ENCODE results near the gene TLE3.

Gene TLE3

DNA sequence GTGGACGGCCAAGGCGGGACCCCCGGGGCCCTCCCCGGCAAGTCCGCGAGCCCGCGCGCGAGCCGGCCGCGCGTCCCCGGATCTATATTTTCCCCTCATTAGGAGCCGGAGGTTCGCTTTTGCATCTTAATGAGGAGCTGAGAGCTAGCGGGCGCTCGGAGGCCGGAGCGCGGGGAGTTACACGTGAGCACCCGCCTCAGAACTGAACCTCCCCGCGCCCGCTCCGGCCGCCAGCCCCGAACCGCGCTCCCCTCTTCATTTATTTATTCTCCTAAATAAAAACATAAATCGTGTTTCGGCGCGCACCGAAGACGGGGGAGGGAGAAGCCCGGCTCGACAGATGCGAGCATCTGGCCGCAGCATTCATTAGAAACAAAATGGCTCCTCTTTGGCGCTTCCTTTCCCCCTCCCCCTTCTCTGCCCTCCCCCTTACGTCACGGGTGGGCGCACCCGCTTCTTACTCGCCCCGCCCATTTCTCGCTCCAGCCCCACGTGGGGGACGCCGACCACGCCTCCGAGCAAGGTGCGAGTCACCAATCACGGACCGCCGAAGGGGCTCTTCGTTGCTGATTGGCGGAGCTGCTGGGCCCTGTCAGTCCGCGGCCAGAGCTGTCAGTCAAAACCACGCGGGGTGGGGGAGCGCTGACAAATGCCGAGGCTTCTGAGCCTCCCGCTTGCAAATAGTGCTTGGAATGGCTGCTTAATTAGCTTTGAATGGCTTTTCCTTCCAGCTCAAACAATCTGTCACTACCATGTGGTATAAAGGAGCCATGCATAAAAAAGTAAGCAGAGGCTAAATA is 1.6 kb upstream of the TLE3 start:
- peak; percentile 90 for TF ChIP-seq POLR2A (IDR thresholded peaks at IDR 0.05; ENCODE audit: low read length)
- TF ChIP-seq GATA1 (IDR thresholded peaks at IDR 0.05; ENCODE audit: low read depth, low read length) = no peak
- DNase-seq = peak; percentile 99 to 100

DNA sequence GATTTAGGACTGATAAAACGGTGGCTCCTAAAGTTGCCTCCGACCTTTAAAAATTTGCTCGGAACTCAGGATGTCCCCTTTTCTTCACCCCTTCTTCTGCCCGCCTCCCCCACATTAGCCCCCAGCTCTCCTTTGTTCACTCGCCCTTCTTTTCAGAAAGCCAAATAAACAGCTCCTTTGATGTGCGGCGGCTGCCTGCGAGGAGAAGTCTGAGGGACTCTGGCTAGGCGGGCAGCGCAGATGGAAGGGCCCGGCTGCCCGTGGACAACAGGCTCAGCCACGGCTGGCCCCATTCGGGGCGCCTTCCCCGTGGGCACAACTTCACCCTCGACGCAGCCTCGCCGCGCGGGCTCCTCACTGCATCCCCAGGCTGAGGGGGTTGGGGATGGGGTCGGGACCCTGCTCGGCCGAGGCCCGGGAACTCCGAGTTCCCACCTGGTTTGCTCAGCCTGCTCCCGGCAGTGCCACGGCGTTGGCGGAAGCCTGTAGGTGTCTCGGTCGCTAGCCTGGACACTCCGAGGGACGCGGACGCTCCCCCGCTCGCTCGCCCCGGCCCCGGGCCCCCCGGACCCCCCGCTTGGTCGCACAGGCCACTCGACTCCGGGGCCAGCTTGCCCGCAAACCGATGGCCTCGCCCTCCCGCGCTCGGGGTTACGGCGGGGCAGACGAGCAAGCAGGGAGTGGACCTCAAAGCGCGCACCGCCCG is 897 bp upstream of the TLE3 start:
- TF ChIP-seq POLR2A (IDR thresholded peaks at IDR 0.05; ENCODE audit: low read length) (no peak), GATA1 (IDR thresholded peaks at IDR 0.05; ENCODE audit: low read depth, low read length) (no peak)
- peak; percentile 62 to 74 for DNase-seq

DNA sequence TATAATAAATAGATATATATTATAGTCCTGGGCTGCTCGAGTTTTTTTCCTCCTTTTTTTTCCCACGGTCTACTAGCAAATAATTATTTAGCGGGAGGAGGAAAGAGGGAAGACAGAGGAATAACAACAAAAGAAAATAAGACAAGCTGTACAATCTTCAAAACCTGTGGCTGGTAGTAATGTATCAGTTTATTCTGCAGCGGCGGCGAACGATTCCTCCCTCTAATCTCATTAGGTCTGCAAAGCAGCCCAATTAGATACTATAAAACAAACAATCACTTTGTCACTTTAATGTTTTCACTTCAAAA is 390 bp upstream of the TLE3 start:
- DNase-seq = peak in 1 of 2 experiments; percentile 61
- TF ChIP-seq GATA1 (IDR thresholded peaks at IDR 0.05; ENCODE audit: low read depth, low read length) (no peak), POLR2A (IDR thresholded peaks at IDR 0.05; ENCODE audit: low read length) (no peak)

DNA sequence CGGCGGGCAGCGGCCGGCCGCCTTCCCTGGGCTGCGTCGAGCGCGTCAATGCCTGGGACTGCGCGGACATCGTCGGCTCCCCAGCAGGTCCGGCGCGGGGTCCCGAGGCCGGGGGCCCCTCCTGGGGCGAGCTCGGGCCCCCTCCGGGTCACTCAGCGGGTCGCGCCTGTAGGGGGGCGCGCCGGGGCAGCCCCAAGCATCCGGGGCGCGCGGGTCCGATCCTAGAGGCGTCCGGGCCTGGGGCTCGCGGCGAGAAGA is 725 bp downstream of the TLE3 start:
- no peak for TF ChIP-seq POLR2A (IDR thresholded peaks at IDR 0.05; ENCODE audit: low read length)
- DNase-seq = no peak

DNA sequence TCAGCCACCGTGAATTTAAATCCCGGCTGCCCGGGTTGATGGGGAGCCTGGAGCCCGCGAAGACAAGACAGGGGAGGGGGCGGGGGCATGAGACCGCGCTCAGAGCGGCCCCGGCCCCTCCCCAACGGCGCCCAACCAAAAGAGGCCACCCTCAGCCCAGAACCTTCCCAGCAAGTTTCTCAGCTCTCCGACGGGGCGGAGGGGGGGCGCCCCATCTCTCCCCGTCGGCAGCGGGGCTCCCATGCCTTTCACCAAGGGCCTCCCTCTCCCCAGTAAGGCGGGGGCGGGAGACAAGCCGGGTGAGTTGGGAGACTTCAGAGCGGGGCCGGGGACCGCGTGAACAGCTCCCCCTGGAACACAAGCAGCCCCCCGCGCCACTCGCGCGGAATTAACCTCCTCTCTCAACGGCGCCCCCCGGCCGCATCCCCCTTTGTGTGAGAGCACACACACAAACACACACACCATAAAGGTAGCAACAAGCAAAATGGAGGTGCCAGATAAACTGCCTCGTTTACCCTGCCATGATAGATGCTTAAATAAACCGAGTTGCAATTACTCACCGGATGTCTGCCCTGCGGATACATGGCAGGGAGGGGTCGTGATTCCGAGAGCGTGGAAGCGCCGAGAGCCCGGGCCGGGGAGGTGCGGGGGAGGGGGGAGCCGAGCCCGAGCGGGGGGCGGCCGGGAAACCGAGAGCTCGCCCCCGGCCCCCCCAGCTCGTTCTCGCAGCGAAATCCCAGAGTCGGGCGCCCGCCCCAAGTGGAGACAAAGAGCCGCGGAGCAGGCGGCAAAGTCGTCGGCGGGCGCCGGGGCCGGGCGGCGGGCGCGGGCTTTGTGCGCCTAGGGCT is 1.3 kb downstream of the TLE3 start:
- TF ChIP-seq POLR2A (IDR thresholded peaks at IDR 0.05; ENCODE audit: low read length) (no peak), GATA1 (IDR thresholded peaks at IDR 0.05; ENCODE audit: low read depth, low read length) (no peak)

DNA sequence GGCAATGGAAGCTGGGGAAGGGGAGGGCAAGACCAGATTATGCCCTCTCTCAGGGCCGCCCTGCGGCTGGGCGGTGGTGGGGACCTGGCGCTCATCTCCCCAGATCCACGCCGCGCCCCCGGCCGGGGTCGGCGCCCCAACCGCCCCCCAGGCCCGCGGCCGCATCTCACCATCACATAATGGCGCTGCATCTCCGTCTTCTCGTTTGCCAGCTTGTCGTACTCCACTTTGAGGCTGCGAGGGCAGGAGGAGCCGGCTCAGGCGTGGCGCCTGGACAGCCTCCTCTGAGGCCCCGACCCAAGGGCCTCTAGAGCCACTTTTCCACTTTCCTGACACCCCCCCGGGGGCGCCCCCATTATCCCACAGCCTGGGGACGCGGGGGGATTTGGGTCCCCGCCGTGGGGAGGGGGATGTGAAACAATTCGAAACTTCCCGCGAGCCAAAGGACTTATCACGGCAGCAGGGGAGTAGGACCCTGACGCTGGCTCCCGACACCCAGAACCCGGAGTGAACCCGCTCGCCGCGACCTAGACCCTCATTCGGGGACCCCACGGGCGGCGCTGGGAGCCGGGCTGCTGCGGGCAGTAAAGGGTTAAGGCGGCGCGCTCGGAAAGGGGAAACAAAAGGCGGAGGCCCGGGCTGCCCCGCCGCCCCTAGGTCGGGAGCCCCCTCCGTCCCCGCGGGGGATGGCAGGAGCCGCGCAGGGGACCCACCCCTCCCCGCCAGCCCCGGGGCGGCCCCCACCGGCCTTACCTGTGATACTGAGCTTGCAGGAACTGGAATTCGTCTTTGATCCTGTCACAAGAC is 2.1 kb downstream of the TLE3 start:
- TF ChIP-seq GATA1 (IDR thresholded peaks at IDR 0.05; ENCODE audit: low read depth, low read length) (no peak), POLR2A (IDR thresholded peaks at IDR 0.05; ENCODE audit: low read length) (no peak)
- peak; percentile 67 to 76 for DNase-seq

More for the DNA sequence above, 1.3 kb downstream of the TLE3 start:
- DNase-seq = peak; percentile 68 to 76

DNA sequence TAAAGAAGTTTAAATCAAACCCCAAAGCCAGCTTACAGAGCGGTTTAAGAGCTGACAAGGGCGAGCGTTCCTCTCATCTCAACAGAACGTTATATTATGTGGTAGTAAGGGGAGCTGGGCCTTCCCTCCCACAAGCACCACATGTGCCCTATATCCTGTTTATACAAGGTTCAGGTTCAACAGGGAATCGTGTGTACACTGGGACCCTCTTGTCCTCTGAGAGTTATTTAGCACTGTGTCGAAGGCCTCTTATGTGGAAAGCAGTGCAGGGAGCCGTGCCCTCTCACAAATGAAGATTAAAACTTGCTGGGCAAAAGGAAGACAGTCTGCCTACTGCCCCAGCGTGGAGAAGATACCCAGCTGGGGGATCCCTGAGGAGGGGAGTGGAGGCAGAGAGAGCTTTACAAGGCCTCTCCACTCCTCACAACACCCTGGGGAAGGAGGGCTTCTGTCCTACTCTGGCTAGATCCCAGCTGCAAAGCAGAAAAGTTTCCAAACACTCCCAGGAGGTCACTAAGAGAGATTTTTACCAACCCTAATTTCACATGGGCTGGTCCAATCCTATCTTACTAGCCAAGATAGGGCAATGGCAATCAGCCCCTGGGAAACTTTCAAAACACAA is 2.9 kb downstream of the TLE3 start:
- peak in 1 of 2 experiments; percentile 44 for DNase-seq
- no peak for TF ChIP-seq POLR2A (IDR thresholded peaks at IDR 0.05; ENCODE audit: low read length)
- no peak for TF ChIP-seq GATA1 (IDR thresholded peaks at IDR 0.05; ENCODE audit: low read depth, low read length)

DNA sequence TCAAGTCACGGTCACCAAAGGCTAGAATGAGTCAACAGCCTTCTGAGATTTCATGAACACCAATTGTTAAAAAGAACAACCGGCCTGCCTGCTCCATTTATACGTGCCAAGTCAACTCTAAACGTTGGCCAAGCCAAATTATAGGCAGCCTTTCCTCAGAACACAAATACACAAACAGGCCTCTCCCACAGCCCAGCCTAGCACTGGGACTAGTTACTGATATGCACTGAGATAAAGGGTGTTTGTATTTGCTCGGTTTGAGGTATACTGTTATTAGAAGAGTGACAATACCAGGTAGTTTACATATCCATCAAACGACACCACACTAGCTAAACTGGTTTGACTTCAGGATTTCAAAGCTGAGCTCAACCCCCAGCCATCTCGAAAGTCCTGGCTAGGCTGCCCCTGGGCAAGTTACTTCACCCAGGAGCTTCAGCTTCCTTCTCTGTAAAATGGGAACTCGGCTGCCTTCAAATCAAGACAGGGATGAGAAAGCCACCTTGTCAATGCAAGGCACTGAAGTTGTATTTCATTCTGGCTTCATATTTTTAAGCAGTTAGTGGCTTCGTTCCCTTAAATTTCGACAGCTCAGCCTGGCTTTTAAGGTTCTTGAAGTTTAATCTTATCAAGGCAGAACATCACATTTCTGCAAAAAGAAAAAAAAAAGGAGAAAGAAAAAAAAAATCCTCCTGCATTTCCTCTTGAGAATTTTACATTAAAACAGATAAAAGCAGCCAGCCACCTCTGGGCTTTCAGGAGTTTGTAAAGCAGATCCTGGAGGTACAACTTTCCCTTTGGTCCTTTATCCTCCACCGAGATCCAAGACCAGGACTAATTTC is 4.0 kb downstream of the TLE3 start:
- TF ChIP-seq GATA1 (IDR thresholded peaks at IDR 0.05; ENCODE audit: low read depth, low read length) (no peak), POLR2A (IDR thresholded peaks at IDR 0.05; ENCODE audit: low read length) (no peak)
- peak; percentile 51 to 53 for DNase-seq

DNA sequence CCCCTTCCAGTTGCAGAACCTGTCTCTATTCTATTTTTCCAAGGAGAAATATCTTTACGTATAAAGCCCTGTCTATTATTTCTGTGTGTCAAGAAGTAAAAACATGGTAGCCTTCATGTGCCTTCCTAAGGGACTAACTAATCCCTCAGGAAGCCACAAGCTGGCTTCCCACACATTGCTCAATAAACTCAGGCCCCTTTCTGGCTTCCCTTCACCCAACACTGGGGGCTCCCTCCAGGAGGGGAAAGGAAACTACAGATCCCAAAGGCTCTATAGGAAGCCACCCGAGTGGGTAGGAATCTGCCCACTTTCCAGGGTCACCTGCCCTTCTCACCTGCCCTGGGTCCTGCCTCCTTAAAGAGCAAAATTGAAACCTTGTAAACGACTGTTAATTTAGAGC is 4.6 kb downstream of the TLE3 start:
- DNase-seq = no peak

DNA sequence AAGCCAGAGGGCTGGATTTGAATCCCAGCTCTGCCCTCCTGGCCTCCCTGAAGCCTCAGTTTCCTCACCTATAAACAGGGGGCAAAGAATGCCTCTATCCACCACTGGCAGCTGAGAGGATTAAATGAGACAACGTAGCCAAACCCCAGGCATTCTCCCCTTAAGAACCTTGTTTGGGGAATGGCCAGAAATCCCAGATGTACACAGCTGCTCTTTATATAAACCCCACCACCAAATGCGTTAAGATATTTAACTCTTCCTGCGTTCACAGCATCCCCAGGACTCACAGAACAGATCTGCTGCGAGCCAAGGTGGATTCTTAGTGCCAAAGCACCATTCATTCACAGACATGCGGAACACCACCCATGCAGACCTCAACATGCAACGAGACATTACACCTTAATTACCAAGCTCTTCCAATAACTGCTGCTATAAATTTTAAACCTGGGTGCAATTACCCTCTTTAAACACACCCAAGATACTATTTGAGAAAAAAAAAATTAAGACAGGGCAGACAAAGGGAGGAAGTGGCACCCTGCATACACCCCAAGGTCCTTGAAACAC is 5.2 kb downstream of the TLE3 start:
- TF ChIP-seq POLR2A (IDR thresholded peaks at IDR 0.05; ENCODE audit: low read length) (no peak), GATA1 (IDR thresholded peaks at IDR 0.05; ENCODE audit: low read depth, low read length) (no peak)
- DNase-seq = no peak

More for the DNA sequence above, 4.6 kb downstream of the TLE3 start:
- no peak for TF ChIP-seq GATA1 (IDR thresholded peaks at IDR 0.05; ENCODE audit: low read depth, low read length)
- no peak for TF ChIP-seq POLR2A (IDR thresholded peaks at IDR 0.05; ENCODE audit: low read length)

DNA sequence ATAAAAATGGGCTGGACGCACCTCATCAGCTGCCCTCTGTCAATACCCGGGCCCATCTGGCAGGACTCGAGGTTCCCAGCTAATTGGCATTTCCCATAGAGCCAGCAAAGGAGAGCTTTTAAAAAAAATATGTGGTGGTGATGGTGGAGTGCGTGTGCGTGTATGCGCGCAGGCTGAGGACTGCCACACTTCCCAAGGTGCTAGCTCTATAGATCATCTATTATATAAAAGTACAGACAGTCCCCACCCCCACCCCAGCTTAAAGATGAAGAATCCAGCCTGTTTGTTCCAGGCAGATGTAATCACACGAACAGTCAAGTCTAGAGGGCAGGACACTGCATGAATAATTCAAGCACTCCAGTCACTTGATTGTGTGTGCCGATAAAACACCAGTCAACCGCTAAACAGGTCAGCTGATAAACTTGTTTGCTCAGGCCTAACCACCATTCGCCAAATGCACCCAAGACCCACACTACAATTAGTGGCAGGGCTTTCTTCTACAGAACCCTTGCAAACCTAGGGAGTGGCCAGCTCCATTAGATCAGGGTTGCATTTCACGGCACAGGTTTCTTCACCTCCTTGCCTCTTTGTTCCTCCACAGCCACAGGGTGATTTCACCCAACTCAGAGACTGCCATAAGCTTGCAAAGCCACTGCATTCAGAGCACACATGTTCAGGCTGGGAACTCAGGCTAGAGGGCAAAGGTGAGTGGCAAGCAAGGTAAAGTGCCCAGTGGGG is 5.8 kb downstream of the TLE3 start:
- DNase-seq = peak; percentile 59 to 82
- no peak for TF ChIP-seq GATA1 (IDR thresholded peaks at IDR 0.05; ENCODE audit: low read depth, low read length)
- peak; percentile 37 for TF ChIP-seq POLR2A (IDR thresholded peaks at IDR 0.05; ENCODE audit: low read length)
